PC-9 (cell line): ENCODE results near the gene GOLM1. TPM values are rescaled to one million over a fixed set of nuclear protein-coding genes. Genes with fewer than 3 reads are reported as not detected.

ENCODE experiments used
- BruUV-seq: library from RNA; stranded (reverse); fragments of 400-500 nt; replicated peaks from 2 replicates; lab custom pipeline; 2021; lab: Mats Ljungman, UMichigan
- CTCF ChIA-PET: fragments of 300-600 bp; sonication (Branson Sonifier 250); formaldehyde crosslinking; loops from one replicate; lab custom pipeline; 2022; ENCODE audit warnings: antibody characterized with exemption; lab: Charles Lee
- POLR2A ChIA-PET: fragments of 300-600 bp; sonication (Branson Sonifier 250); formaldehyde crosslinking; loops from one replicate; lab custom pipeline; 2022; ENCODE audit warnings: antibody characterized with exemption; ENCODE audit not compliant: unreplicated experiment; lab: Charles Lee
- DNase-seq, 2 experiments: peaks; one replicate each; pipeline versions ENCODE4 v3.0.0 to v3.0.0-alpha.2; 2015 to 2022; ENCODE audit warnings: mixed read lengths in 1 of 2
- H2AFZ ChIP-seq: fragments of 200-600 bp; sonication (generic); 2 replicates; pipeline ENCODE4 v1.8.1; 2017; ENCODE audit warnings: antibody characterized with exemption
- H3F3A ChIP-seq: fragments of 200-600 bp; sonication (generic); 2 replicates; pipeline ENCODE4 v1.8.1; 2017; ENCODE audit warnings: antibody characterized with exemption, mild to moderate bottlenecking, low read depth; ENCODE audit not compliant: insufficient read depth
- H3K27ac ChIP-seq: fragments of 200-600 bp; sonication (generic); 2 replicates; pipeline ENCODE4 v1.6.1; 2016; ENCODE audit warnings: mixed run types
- H3K27me3 ChIP-seq: fragments of 200-600 bp; sonication (generic); 2 replicates; pipeline ENCODE4 v1.6.1; 2016; ENCODE audit warnings: low read depth, mixed run types; ENCODE audit not compliant: insufficient read depth
- H3K36me3 ChIP-seq: fragments of 200-600 bp; sonication (generic); 2 replicates; pipeline ENCODE4 v1.6.1; 2016; ENCODE audit warnings: low read depth, mixed run types
- H3K4me1 ChIP-seq: fragments of 200-600 bp; sonication (generic); replicated peaks from 2 replicates; pipeline ENCODE4 v1.6.1; 2016; ENCODE audit warnings: mixed run types; ENCODE audit not compliant: insufficient read depth
- H3K4me2 ChIP-seq: fragments of 200-600 bp; sonication (generic); 2 replicates; pipeline ENCODE4 v1.6.1; 2017; ENCODE audit warnings: mixed run types
- H3K4me3 ChIP-seq: fragments of 200-600 bp; sonication (generic); 2 replicates; pipeline ENCODE4 v1.6.1; 2016; ENCODE audit warnings: mixed run types
- H3K79me2 ChIP-seq: fragments of 200-600 bp; sonication (generic); 2 replicates; pipeline ENCODE4 v1.6.1; 2017; ENCODE audit warnings: low read depth, mixed run types
- H3K9me2 ChIP-seq: fragments of 200-600 bp; sonication (generic); 2 replicates; pipeline ENCODE4 v1.8.1; 2017; ENCODE audit warnings: mild to moderate bottlenecking; ENCODE audit not compliant: insufficient read depth
- H3K9me3 ChIP-seq: fragments of 200-600 bp; sonication (generic); 2 replicates; pipeline ENCODE4 v1.8.1; 2016; ENCODE audit warnings: low read depth; ENCODE audit not compliant: insufficient read depth
- H4K20me1 ChIP-seq: fragments of 200-600 bp; sonication (generic); 2 replicates; pipeline ENCODE4 v1.8.1; 2017; ENCODE audit not compliant: insufficient read depth
- CTCF ChIP-seq: fragments of 200-600 bp; sonication (generic); conservative IDR thresholded peaks from 2 replicates; pipeline ENCODE4 v1.6.1; 2017; ENCODE audit warnings: mixed run types, antibody characterized with exemption, mild to moderate bottlenecking, moderate library complexity
- EZH2 ChIP-seq: fragments of 200-600 bp; sonication (generic); IDR thresholded peaks from 2 replicates; pipeline ENCODE4 v1.8.0; 2017; ENCODE audit warnings: antibody characterized with exemption, low read depth
- intact Hi-C: fragments of 100-400 bp; cut with micrococcal nuclease; formaldehyde crosslinking; loops from one replicate; pipeline ENCODE4 v1.10.0; 2022; ENCODE audit not compliant: unreplicated experiment
- total RNA-seq: library from RNA; stranded (reverse); gene quantifications from 2 replicates; pipeline ENCODE4 v1.2.3, GENCODE V29; 2021

GOLM1 gene
- total RNA-seq, 1 experiment from 2014 or later: 94.7 TPM

- Histone ChIP-seq H3K27me3 (no peaks in the 10 kb centered on the region), H3K4me2 (no peak overlapping the region), H3K79me2 (no peaks in the 10 kb centered on the region), H3K9me3 (peaks cover 3% of the 10 kb centered on the region; the same call in 1 of the 2 replicates), H4K20me1 (no peaks in the 10 kb centered on the region), H3K4me1 (peaks cover 16% of the 10 kb centered on the region), H3K27ac (no peak overlapping the region), H3K4me3 (no peak overlapping the region), H3K9me2 (no peaks in the 10 kb centered on the region; the same call in 1 of the 2 replicates), H2AFZ (no peak overlapping the region), H3F3A (no peaks in the 10 kb centered on the region), H3K36me3 (no peaks in the 10 kb centered on the region)
- TF ChIP-seq EZH2: no peak
- TF ChIP-seq CTCF: no peak
- intact Hi-C loops: no loop called here
- POLR2A ChIA-PET: no interaction called here
- no TSS peak for BruUV-seq
- CTCF ChIA-PET: no interaction called here
- no peak for DNase-seq
Observed at GRCh38 chr9:86134361-86134760, 35.0 kb upstream of the GOLM1 start.

- CTCF ChIA-PET: no interaction called here
- Histone ChIP-seq H3F3A (peaks cover 25% of the 10 kb centered on the region), H2AFZ (no peak overlapping the region; the same call in 1 of the 2 replicates), H3K27me3 (no peaks in the 10 kb centered on the region), H3K4me1 (peaks cover 46% of the 10 kb centered on the region), H3K4me2 (peak overlapping the region; percentile 70), H3K4me3 (no peak overlapping the region), H3K79me2 (no peaks in the 10 kb centered on the region), H3K9me2 (no peaks in the 10 kb centered on the region), H3K36me3 (no peaks in the 10 kb centered on the region), H3K27ac (peak overlapping the region; percentile 87), H3K9me3 (peaks cover 6% of the 10 kb centered on the region; the same call in 1 of the 2 replicates), H4K20me1 (no peaks in the 10 kb centered on the region)
- DNase-seq: peak in 1 of 2 experiments; percentile 80
- POLR2A ChIA-PET: no interaction called here
- intact Hi-C loops: no loop called here
- BruUV-seq: no TSS peak
- TF ChIP-seq EZH2 (no peak), CTCF (no peak)
Observed at GRCh38 chr9:86128235-86128822, 29.0 kb upstream of the GOLM1 start.

GRCh38 chr9:86126998-86127972, 27.9 kb upstream of the GOLM1 start:
- H3K9me2 ChIP-seq: no peaks in the 10 kb centered on the region
- peak overlapping the region; percentile 70 for H3K4me2 ChIP-seq
- intact Hi-C loops: loop anchor here (1.0 to 2.0 kb wide), 2 partner anchors 28 to 48 kb away; partner anchors contain the start of gene GOLM1
- TF ChIP-seq EZH2 (no peak), CTCF (no peak)
- CTCF ChIA-PET: interaction anchor here (0.6 kb wide), 1 partner anchor 39 kb away, joined by 4 read pairs; no protein-coding TSS in a partner anchor
- H3K4me3 ChIP-seq: peak overlapping the region; percentile 30; the same call in 1 of the 2 replicates
- BruUV-seq: TSS peak; percentile 44
- H2AFZ ChIP-seq: no peak overlapping the region
- H3K27me3 ChIP-seq: no peaks in the 10 kb centered on the region
- DNase-seq: peak; percentile 97 to 99
- POLR2A ChIA-PET: interaction anchor here (0.5 to 1.2 kb wide), 11 partner anchors 14 to 1418 kb away, joined by 3 to 28 read pairs (median 4); partner anchors contain the start of gene GOLM1
- peaks cover 46% of the 10 kb centered on the region for H3K4me1 ChIP-seq
- H4K20me1 ChIP-seq: no peaks in the 10 kb centered on the region
- no peaks in the 10 kb centered on the region for H3K36me3 ChIP-seq
- peaks cover 6% of the 10 kb centered on the region; the same call in 1 of the 2 replicates for H3K9me3 ChIP-seq
- H3F3A ChIP-seq: peaks cover 25% of the 10 kb centered on the region
- no peaks in the 10 kb centered on the region for H3K79me2 ChIP-seq
- H3K27ac ChIP-seq: peak overlapping the region; percentile 87
